ENCODE measurements around the gene KMT2E.
"Not testable (repeated sequence)": the region's sequence is repeated elsewhere in the genome, so short reads cannot be mapped to it uniquely, and the experiment has no call there.

KMT2E gene

GRCh38 chr7:105032553-105033214, 18.7 kb downstream of the KMT2E start:
- no peak for DNase-seq

- DNase-seq = no peak
Observed at GRCh38 chr7:105035349-105035748, 21.3 kb downstream of the KMT2E start.

GRCh38 chr7:105036217-105037168, 22.5 kb downstream of the KMT2E start:
- DNase-seq = no peak

GRCh38 chr7:105037319-105037718, 23.3 kb downstream of the KMT2E start:
- DNase-seq = no peak

- DNase-seq = no peak
Observed at GRCh38 chr7:105044449-105045070, 30.6 kb downstream of the KMT2E start.

GRCh38 chr7:105046414-105046813, 32.4 kb downstream of the KMT2E start:
- no peak for DNase-seq

GRCh38 chr7:105047932-105048331, 33.9 kb downstream of the KMT2E start:
- DNase-seq = no peak

- DNase-seq = no peak
Observed at GRCh38 chr7:105050493-105050892, 36.5 kb downstream of the KMT2E start.

- DNase-seq = not testable (repeated sequence)
Observed at GRCh38 chr7:105050899-105051298, 36.9 kb downstream of the KMT2E start.

GRCh38 chr7:105055084-105055483, 41.1 kb downstream of the KMT2E start:
- DNase-seq = no peak

- DNase-seq = no peak
Observed at GRCh38 chr7:105055621-105056020, 41.6 kb downstream of the KMT2E start.

GRCh38 chr7:105057472-105057871, 43.5 kb downstream of the KMT2E start:
- DNase-seq = no peak

- no peak for DNase-seq
Observed at GRCh38 chr7:105060437-105060836, 46.4 kb downstream of the KMT2E start.

GRCh38 chr7:105060923-105061322, 46.9 kb downstream of the KMT2E start:
- DNase-seq = no peak

GRCh38 chr7:105065104-105065503, 51.1 kb downstream of the KMT2E start:
- no peak for DNase-seq

- no peak for DNase-seq
Observed at GRCh38 chr7:105067691-105068090, 53.7 kb downstream of the KMT2E start.

GRCh38 chr7:105068886-105069285, 54.9 kb downstream of the KMT2E start:
- DNase-seq = no peak

GRCh38 chr7:105073143-105073542, 59.1 kb downstream of the KMT2E start:
- no peak for DNase-seq

- DNase-seq = no peak
Observed at GRCh38 chr7:105079348-105079747, 65.3 kb downstream of the KMT2E start.

- no peak for DNase-seq
Observed at GRCh38 chr7:105084581-105084980, 70.6 kb downstream of the KMT2E start.

- no peak for DNase-seq
Observed at GRCh38 chr7:105086850-105087249, 72.8 kb downstream of the KMT2E start.

- DNase-seq = no peak
Observed at GRCh38 chr7:105087981-105088380, 74.0 kb downstream of the KMT2E start.

GRCh38 chr7:105088456-105088855, 74.5 kb downstream of the KMT2E start:
- no peak for DNase-seq

GRCh38 chr7:105094966-105095365, 81.0 kb downstream of the KMT2E start:
- DNase-seq = no peak
